ENCODE data around the gene COMMD3. TPM values are rescaled to one million over a fixed set of nuclear protein-coding genes. Genes with fewer than 3 reads are reported as not detected.

Gene COMMD3
- total and polyA plus RNA-seq, 2 of the 4 experiments (the other 2 are of a cell fraction) = 30.8 to 44.8 TPM

DNA sequence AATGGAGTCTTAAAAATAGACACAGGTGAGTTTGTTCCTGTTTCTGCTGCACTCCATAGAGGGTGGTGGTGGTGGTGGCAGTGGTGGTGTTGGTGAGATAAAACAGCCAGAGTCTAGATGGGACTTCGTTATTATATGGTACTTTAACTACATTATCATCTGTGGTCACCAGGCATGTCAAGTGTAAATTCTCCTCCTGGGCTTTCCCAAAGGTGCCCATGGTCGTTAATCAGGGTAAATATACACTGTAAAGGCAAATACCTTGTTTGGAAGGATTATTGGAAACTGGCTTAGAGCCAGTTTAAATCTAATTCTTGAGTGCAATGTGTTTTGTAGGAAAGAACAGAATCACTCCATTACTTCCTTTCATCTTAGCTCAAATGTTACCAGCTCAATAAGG, 21.5 kb upstream of the COMMD3 start:
- Histone ChIP-seq H4K5ac (ENCODE audit: low read depth, low read length) (no peak overlapping the region), H3K4me2 (ENCODE audit: low read depth, low read length) (no peak overlapping the region), H2BK5ac (ENCODE audit: low read depth, low read length, poor library complexity, severe bottlenecking) (no peak overlapping the region), H4K91ac (ENCODE audit: insufficient read depth, low read depth, low read length) (no peak overlapping the region), H4K8ac (ENCODE audit: low read depth in 2 of 2, low read length in 2 of 2) (no peak overlapping the region), H2AFZ (replicated peaks; ENCODE audit: low read length, poor library complexity) (no peak overlapping the region), H3K14ac (replicated peaks; ENCODE audit: low read depth, low read length) (no peak overlapping the region), H3K27ac (ENCODE audit: insufficient read depth, low read length) (no peak overlapping the region), H3K79me1 (ENCODE audit: low read depth in 1 of 2, low read length in 2 of 2) (no peaks in the 10 kb centered on the region), H2AK9ac (replicated peaks; ENCODE audit: low read depth, low read length, poor library complexity) (no peak overlapping the region), H3K9ac (ENCODE audit: low read depth, low read length) (no peak overlapping the region), H4K20me1 (ENCODE audit: insufficient read depth, low read length) (no peaks in the 10 kb centered on the region), H2BK15ac (ENCODE audit: low read depth, low read length) (no peak overlapping the region), H3K56ac (ENCODE audit: extremely low read depth, insufficient read depth, low read length) (no peak overlapping the region), H2BK20ac (ENCODE audit: low read depth, low read length) (no peak overlapping the region), H2AK5ac (ENCODE audit: low read depth, low read length) (no peak overlapping the region), H3K4me1 (ENCODE audit: control insufficient read depth, insufficient read depth, low read length) (no peaks in the 10 kb centered on the region), H3K36me3 (ENCODE audit: control insufficient read depth, insufficient read depth, low read length) (no peaks in the 10 kb centered on the region), H2BK120ac (ENCODE audit: low read depth, low read length) (no peak overlapping the region), H3K4ac (ENCODE audit: low read depth, low read length) (no peak overlapping the region), H3K27me3 (ENCODE audit: control insufficient read depth, insufficient read depth, low read length) (no peaks in the 10 kb centered on the region), H3K4me3 (ENCODE audit: insufficient read depth, low read depth, low read length) (no peak overlapping the region), H3K9me1 (ENCODE audit: insufficient read depth, low read length) (no peaks in the 10 kb centered on the region), H3K23ac (ENCODE audit: low read depth, low read length) (no peak overlapping the region), H3K9me3 (ENCODE audit: control insufficient read depth, insufficient read depth, low read length) (no peaks in the 10 kb centered on the region), H3K18ac (ENCODE audit: low read depth, low read length) (no peak overlapping the region)
- in situ Hi-C loops (cut with MboI; ENCODE audit: low sequenced_read_pairs) (no loop called here), dilution Hi-C loops (cut with HindIII; ENCODE audit: low sequenced_read_pairs, unreplicated experiment) (no loop called here), intact Hi-C loops (cut with micrococcal nuclease) (no loop called here)
- ChIA-PET CTCF (no interaction called here), POLR2A (ENCODE audit: unreplicated experiment) (no interaction called here)
- TF ChIP-seq CHD1 (IDR thresholded peaks at IDR 0.05; ENCODE audit: low read depth, low read length) (no peak), POLR2A (IDR thresholded peaks at IDR 0.05; ENCODE audit: low read depth, low read length) (no peak)
- DNase-seq (no peak), ATAC-seq (ENCODE audit: low read depth) (no peak)
- BruUV-seq (replicated peaks) = no TSS peak
- WGBS, 2 experiments (ENCODE audit: extremely low coverage in 2 of 2, insufficient read length in 1 of 2) = no CpG with 5 or more reads among the region's 2 CpGs
